SHP77 treated with DMSO at 0.1 percent for 48 hours (cell line): ENCODE data around the gene PCSK7.
"Not testable (repeated sequence)": the region's sequence is repeated elsewhere in the genome, so short reads cannot be mapped to it uniquely, and the experiment has no call there.

ENCODE experiments used
- DNase-seq: peaks from one replicate; lab custom pipeline; 2025; lab: John Stamatoyannopoulos, UW

Gene PCSK7

DNA sequence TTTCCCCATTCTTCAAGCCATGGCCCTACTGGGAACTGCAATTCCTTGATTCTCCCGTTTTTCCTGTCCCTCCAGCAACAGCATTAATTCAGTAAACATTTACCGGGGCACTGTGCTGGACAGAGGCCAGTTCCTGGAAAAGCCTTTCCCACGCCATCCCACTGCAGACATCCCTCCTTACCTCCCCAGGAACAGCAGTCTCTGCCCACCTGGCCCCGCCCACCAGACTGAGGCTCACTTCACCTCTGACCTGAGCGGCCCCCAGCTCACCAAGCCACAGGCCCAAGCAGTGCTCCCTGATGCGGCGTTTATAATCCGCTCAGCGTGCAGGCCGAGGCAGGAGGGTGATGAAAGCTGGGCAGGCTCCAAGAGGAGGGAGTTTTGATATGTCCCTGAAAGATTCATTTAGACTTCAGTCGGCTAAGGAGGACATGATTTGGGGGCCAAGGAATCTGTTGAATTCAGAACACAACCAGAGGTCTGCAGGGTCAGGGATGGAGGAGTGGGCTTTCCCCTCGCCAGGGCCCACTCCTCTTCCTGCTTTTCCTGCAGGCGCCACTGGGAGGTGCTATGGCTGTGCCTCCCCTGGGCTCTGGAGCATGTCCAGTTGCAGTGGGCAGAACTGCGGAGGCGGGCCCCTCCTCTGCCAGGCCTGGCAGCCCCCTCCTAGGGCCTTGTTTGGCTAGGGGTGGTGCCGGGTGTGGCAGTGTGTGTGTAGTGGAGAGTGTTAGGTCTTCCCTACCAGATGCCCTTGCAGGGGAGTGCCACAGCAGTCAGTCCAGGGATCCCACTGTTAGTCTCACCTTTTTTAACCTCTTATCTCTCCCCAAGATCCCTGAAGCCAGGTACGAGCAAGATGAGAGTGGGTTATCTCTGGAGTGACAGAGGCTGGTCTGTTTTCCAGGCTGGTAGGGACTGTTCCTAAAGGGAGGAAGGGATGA lies 34.1 kb downstream of the PCSK7 start:
- DNase-seq, result no peak

DNA sequence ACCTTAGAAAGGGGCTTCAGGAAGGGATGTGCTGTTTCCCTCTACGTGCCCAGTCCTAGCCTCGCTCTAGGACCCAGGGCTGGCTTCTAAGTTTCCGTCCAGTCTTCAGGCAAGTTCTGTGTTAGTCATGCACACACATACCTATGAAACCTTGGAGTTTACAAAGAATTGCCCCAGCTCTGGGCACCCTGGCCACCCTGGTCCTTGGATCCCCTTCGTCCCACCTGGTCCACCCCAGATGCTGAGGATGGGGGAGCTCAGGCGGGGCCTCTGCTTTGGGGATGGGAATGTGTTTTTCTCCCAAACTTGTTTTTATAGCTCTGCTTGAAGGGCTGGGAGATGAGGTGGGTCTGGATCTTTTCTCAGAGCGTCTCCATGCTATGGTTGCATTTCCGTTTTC lies 34.9 kb downstream of the PCSK7 start:
- DNase-seq, result no peak

GRCh38 chr11:117195761-117196160 lies 36.1 kb downstream of the PCSK7 start:
- DNase-seq, result no peak

DNA sequence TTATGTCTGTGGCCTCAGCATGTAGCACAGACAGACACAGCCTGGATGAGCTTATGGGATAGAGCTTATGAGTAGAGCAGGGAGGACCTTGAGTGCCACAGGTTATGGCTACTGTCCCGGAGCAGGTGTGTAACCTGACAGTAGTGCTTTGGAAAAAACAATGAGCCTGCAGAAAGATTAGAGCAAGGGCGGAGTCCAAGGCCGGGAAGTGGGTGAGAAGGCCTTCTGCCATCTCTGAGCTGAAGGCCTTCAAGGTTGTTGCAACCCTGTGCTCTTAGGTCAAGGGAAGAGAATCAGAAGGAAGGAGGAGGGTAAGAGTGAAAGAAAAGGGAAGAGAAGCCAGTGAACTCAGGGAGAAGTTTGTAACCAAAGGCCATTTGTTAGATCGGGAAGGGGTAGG lies 36.6 kb downstream of the PCSK7 start:
- no peak for DNase-seq

- DNase-seq, result no peak
Observed at GRCh38 chr11:117194267-117194666, 37.6 kb downstream of the PCSK7 start.

- no peak for DNase-seq
Observed at GRCh38 chr11:117193130-117194020, 38.5 kb downstream of the PCSK7 start.

DNA sequence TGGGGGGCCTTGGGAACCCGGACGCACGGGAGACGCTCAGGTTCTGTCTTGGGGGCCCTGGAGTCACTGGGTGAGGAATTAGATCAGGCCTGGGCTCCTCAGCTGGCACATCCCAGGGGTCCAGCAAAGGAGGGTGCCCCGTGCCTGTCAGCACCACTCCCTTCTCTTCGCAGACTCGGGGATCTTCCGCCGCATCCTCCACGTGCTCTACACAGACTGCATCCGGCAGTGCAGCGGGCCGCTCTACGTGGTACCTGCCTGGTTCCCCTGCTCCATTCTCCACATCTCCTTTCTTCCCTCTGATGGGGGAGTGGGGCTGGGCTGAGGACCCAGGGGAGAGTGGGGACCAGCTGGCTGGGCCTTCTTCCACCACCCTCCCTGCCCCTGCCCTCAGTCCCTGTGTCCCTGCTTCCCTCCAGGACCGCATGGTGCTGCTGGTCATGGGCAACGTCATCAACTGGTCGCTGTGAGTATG lies 39.4 kb downstream of the PCSK7 start:
- no peak for DNase-seq

GRCh38 chr11:117191680-117192400 lies 40.0 kb downstream of the PCSK7 start:
- DNase-seq, result no peak

GRCh38 chr11:117189941-117190544 lies 41.8 kb downstream of the PCSK7 start:
- DNase-seq, result no peak

DNA sequence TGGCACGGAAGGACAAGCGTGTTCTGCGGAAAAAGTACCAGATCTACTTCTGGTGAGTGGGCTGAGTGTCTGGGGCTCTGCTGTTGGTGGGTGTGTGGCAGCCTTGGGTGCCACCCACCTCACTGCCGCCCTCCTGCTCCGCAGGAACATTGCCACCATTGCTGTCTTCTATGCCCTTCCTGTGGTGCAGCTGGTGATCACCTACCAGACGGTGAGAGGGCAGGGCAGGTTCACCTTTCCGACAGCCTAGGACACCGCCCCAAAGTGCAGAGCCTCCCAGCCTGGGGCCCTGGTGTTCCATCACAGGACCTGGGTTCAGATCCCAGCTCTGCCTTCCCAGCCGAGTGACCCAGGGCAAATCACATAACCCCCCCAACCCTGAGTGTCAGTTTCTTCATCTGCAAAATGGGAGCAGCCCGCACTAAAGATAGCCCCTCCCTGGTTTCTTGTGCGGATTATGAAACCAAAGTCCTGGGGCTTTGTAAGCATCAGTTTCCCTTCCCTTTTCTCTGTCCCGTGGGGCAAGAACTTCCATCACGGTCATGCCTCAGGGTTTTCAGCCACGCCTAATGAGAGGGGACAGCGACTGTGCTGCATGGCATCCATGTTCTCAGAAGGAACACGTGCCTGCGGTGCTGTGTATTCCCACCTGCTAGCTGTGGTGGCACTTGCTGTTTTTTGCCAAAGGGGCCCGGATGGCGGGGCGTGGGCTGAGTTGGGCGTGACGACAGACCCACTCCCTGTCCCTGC lies 42.5 kb downstream of the PCSK7 start:
- no peak for DNase-seq

- DNase-seq, result no peak
Observed at GRCh38 chr11:117188620-117189081, 43.2 kb downstream of the PCSK7 start.

- DNase-seq, result no peak
Observed at GRCh38 chr11:117187799-117188481, 43.9 kb downstream of the PCSK7 start.

DNA sequence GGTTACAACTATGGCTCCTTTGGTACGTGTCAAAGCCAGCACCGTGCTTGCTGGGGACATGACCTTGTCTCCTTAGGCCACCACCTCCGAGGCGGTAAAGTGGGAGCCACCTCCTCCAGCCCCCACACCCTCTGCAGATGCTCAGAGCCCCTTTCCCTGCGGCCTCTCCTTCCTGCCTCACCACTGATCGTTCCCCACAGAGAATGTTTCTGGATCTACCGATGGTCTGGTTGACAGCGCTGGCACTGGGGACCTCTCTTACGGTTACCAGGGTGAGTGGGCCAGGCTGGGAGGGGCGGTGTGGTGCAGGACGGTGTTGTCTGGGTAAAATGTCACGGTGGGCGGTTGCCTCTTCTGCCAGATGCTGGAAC lies 44.5 kb downstream of the PCSK7 start:
- DNase-seq, result no peak

- no peak for DNase-seq
Observed at GRCh38 chr11:117187007-117187406, 44.9 kb downstream of the PCSK7 start.

DNA sequence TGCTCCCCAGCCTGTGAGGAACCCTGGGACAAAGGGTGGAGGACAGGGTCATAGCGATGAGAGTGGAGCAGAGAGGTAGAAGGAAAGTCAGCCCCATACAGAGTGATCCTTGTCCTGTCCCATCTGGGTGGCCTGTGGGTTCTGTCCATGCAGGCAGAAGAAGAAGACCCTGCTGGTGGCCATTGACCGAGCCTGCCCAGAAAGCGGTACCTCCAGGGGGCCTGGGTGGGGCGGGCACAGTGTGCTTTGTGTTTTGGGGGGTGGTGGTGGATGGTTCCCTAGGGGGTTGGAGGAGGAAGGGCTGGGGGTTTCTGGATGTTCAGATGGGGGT lies 45.5 kb downstream of the PCSK7 start:
- DNase-seq, result no peak

GRCh38 chr11:117185736-117186430 lies 46.0 kb downstream of the PCSK7 start:
- DNase-seq, result no peak

DNA sequence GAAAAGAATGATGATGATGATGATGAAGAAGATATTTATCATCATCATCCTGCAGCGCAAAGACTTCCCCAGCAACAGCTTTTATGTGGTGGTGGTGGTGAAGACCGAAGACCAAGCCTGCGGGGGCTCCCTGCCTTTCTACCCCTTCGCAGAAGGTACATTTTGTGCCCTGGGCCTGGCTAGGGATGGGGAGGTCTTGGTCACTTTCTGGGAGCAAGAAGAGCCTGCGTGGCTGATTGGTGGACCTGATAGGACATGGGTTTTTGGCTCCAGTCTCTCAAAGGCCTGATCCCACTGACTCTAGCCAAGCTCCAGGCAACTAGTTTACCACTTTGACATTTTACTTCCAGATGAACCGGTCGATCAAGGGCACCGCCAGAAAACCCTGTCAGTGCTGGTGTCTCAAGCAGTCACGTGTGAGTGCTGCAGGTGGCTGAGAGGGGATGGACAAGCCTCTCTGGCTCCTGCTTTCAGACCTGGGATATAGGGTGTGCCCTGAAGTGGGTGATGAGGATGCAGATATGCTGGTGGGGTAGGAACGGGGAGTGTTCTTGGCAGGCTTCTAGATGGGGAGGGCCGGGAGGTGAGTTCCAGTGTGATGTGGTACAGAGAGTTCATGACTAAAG lies 48.0 kb downstream of the PCSK7 start:
- no peak for DNase-seq

DNA sequence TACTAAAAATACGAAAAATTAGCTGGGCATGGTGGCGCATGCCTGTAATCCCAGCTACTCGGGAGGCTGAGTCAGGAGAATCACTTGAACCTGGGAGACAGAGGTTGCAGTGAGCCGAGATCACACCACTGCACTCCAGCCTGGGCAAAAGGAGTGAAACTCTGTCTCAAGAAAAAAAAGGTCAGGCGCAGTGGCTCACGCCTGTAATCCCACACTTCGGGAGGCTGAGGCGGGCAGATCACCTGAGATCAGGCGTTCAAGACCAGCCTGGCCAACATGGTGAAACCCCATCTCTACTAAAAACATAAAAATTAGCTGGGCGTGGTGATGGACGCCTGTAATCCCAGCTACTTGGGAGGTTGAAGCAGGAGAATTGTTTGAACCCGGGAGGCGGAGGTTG lies 48.7 kb downstream of the PCSK7 start:
- DNase-seq, result not testable (repeated sequence)

DNA sequence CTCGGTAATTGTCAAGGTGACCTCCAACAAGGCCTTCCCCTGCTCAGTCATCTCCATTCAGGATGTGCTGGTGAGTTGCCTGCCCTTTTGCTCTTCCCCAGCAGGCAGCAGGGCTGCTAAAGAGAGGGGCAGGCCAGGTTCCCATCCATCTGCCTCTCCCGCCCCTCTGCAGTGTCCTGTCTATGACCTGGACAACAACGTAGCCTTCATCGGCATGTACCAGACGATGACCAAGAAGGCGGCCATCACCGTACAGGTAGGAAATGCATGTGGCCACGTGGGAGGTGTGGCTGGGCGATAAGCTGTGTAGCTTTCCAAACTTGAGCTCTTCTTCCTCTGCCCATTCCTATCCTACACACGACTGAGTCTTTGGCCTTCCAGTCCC lies 49.3 kb downstream of the PCSK7 start:
- DNase-seq, result no peak
